Activated CD8-positive, alpha-beta memory T cell treated with anti-CD3 and anti-CD28 coated beads, Interleukin-2, amount 50 U/mL, for 4 hours (primary cell): ENCODE data around the gene PRKAR1B.
"Not testable (repeated sequence)": the region's sequence is repeated elsewhere in the genome, so short reads cannot be mapped to it uniquely, and the experiment has no call there.

Experiments used
- DNase-seq: peaks from one replicate; pipeline ENCODE4 v3.0.0-alpha.2; 2020

Gene PRKAR1B

DNA sequence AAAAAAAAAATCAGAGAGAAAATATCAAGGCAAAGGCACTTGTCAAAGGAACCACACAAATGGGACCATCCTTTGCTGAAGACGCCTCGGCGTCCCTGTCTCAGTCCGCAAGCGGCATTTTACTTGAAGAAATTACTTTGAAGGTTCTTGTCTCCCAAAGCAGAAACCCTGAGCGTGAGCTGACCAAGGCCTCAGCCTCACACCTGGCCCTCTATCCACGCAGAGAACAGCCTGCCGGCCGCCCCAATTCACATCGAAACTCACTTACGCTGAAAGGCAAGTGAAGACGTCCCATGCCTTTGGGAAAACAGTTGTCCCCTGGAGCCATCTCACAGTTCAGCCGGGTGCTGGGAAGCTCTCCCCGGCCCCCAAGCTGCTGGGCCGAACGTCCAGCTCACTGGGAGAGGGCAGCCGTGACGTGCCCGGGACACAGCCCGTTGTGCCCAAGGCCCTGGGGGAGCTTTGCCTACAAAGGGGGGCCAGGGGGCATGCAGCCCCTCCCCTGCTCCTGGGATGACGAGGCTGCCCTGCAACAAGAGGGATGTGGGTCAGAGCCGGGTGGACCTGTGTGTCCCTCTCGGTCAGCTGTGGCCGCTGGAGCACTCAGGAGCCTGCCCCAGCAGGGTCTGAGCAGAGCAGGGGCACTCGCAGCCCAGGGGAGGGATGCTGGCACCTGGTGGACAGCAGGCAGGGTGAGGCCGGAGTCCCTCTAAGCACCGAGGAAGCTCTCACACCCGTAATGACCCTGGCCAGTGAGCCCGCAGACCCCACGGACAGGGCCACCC, 157.8 kb downstream of the PRKAR1B start:
- no peak for DNase-seq

DNA sequence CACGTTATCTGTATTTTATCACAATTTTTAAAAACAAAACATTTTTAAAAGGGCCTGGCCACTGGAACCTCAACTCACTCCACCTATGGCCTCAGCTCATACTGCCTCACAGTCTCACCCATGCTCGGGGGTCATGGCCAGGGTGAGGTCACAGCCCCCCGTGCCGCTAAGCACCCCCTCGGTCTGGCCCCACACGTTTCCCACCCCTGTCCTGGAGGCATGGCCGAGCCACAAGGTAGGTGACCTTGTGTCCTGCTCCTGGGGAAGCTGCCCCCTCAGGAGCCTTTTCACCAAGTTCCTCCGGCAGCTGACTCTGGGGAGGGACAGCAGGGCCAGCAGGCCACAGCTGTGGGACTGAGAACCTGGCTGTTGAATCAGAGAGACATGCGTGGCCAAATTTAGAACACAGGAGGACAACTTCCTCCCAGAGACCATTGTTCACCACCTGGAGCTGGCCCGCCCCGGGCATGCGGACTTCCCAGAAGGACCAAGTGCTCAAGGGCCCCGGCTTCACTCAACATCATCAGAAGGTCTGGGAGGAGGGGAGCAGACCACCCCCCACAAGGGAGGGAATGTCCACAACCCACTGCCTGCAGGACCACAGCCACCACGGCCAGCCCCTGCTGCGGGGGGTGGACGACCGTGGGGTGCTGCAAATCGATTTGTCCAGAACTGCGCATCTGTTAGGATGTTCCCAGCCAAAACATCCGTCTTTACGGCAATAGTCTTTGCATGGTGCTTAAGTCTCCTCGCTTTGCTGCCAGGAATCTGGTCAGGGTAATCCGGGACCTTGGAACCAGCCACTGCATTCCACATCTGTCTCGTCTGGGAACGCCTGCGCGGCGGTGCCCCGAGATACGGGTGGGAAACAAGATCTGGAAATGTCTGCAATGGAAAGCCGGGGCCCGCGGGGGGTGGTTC, 158.8 kb downstream of the PRKAR1B start:
- DNase-seq = no peak

DNA sequence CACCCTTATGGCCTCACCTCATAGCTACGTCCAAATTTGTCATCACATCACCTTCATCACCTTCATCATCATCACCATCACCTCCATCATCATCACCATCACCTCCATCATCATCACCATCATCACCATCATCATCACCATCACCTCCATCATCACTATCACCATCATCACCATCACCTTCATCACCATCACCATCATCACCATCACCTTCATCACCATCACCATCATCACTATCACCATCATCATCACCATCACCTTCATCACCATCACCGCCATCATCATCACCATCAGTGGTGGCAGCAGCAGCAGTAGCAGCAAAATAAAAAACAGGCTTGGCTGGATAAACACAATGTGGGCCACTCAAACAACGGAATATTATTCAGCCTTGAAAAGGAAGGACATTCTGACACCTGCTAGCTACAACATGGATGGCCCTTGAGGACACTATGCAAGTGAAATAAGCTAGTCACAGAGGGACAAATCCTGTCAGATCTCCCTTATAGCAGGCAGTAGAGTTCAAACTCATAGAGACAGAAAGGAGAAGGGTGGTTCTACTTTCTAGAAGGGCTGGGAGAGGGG, 159.7 kb downstream of the PRKAR1B start:
- no peak for DNase-seq

DNA sequence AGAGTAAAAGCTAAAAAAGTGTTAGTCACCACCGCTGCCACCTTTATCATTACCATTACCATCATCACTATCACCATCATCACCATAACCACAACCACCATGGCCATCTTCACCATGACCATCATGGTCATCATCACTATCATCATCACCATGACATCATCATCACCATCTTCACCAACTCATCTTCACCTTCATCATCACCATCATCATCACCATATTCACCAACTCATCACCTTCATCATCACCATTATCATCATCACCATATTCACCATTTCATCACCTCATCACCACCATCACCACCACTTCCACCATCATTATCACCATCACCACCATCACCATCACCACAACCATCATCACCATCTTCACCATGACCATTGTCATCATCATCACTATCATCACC, 161.0 kb downstream of the PRKAR1B start:
- no peak for DNase-seq

DNA sequence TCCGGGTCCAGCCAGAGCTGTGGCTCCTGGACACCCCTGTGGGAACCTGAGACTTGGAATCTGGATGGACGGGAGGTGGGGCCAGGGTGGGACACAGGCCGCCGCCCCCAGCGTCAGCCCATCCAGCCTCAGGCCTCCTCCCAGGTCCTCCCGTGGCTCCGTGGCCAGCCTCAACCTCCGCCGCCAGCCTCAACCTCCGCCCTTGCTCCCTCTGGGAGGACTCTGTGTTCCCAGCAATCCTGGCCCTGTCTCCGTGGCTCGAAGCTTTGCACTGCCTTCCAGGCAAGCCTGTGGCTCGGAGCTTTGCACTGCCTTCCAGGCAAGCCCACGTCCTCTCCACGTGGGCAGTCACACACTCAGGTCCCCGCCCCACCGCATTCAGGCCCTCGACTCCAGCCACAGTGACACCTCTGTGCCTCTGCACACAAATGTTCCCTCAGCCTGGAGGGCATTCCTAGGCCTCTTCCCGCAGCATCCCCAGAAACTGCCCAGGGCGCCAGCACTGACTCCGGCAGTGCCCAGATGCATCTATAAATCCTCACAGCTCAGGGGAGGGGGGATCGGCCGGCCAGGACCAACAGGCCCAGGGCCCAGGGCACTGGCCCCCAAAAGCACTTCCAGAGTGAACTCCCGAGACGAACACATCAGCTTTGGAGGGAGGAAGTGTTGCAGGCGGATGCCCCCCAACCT, 162.8 kb downstream of the PRKAR1B start:
- DNase-seq = no peak

DNA sequence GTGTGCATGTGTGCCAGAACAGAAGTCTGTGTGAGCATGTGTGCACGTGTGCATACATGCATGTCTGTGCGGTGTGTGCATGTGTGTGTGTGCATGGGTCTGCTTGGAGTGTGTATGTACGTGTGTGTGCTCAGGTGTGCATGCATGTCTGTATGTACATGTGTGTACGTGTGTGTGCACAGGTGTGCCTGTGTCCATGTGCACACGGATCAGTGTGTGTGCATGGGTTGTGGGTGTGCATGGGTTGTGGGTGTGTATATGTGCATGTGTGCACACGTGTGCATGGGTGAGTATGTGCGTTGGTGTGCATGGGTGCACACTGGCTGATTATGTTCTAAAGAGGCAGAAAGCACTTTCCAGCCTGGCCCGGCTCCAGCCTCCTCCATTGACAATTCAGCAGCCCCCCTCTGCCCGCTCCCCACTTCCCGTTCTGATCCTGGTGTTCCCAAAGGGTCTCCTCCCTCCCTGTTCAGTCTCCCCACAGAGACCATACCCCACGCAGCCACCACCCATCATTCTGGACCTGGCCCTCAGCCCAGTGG, 163.4 kb downstream of the PRKAR1B start:
- DNase-seq = no peak

DNA sequence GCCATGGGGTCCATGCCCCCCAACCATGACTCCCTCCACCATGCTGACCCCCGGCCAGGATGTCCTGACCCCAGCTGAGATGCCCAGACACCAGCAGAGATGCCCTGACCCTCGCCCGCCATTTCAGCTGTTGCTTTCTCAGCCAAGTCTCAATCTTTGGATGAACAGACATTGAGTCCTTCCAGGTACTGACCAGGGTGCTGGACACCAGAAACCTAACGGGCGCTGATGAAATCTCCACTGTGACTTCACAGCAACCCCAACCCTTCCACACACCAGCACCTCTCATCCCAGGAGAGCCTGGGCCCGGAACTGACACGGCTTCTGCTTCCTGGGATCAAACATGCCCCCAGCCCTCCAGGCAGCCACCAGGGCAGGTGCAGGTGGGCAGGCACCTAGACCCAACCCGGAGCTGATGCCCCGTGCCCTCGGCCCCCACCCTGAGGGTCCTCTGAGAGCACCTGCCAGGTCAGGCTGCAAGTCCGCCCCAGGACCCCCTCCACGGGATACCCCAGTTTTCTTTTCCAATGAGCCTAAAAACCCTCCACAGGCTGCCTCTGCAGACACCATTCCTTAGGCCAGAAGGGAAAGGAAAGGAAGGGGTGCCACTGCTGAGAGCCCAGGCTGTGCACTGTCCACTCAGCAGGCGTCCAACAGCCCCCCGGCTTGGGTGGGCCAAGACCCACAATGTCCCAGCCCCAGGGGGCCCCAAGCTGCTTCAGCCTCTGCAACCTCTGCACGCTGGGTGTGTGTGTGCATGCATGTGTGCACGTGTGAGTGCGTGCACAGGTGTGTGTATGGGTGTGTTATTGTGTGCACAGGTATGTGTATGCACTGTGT, 164.1 kb downstream of the PRKAR1B start:
- DNase-seq = no peak

DNA sequence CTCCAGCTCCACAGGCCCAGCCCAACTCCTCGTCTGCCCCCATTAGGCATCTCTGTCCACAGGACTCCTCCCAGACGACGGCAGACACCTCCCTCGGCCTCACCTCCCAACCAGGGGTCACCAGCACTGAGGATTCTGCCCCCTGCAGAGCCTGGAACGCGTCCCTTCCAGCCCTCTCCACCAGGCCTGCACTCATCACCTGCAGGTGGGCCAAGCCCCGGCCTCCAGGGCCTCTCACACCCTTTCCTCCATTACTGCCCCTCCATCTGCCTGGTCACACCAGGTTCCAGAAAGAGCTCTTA, 164.8 kb downstream of the PRKAR1B start:
- DNase-seq = no peak

DNA sequence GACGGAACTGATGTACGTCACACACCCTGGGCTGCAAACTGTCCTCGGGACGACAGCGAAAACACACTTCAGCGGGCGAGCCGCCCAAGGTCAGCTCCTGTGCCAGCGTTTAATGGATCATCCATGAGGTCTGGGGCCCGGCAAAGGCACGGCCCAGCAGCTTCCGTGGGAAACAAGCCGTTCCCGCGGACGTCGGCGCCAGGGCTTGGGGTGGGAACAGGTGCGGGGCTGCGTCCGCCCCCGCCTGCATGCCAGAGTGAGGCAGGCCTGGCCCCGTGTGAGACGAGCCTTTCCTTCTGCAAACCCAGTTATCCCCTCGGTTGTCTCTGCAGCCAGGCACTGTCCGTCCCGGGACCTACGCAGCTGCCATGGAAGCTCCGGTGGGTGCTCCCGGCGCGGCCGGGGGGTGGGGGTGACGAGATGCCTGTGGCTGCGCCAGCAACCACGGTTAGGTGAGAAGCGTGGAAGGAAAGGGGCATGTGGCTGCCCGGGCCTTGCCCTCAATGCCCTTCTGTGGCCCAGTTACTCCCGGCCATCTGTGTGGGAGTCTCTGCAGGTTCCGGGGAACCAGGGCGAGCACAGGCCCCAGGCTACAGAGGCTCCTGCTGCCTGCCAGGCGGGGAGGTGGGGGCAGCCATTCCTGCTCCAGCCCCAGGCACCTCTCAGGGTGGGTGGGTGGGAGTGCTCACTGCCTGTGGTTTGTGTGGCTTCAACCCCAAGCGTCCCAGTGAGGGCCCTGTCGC, 165.3 kb downstream of the PRKAR1B start:
- no peak for DNase-seq

DNA sequence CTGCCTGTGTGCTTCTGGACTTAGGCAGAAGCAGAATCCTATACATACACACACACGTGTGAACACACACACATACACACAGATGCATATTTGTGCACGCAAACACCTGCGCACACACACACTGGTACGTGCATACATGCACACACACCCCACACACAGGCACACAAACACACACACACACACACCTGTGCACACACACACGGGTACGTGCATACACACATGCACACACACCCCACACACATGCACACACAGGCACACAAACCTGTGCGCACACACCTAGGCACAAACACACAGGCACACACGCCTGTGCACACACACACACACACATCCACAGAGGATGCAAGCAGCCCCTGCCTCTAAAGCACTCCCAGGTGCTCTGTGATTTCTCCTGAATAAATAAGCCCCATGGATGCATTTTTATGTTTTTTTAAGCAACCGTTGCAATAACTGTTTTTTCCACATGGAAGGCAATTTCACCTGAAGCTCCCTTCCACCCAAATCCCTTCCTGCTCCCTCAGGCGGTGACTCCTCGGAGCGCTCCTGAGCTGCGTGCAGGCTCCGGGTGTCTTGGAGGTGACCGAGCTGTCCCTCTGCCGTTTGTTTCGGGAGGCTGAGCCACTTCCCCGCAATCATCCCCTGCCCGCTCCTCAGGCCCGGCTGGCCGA, 166.0 kb downstream of the PRKAR1B start:
- DNase-seq = no peak

DNA sequence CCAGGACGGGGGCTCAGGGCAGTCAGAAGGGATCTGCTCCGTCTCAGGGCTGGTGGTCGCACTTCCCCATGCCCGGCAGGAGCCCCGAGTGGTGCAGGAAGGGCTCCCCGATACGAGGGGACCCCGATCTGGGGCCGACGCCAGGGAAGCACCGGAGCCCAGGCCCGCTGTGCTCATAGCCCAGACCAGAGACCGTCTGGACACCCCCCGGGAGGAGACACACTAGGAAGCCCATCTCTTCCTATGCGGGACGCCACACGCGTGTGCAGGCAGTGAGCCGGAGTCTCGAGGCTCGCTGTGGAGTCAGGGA, 167.7 kb downstream of the PRKAR1B start:
- DNase-seq = no peak

DNA sequence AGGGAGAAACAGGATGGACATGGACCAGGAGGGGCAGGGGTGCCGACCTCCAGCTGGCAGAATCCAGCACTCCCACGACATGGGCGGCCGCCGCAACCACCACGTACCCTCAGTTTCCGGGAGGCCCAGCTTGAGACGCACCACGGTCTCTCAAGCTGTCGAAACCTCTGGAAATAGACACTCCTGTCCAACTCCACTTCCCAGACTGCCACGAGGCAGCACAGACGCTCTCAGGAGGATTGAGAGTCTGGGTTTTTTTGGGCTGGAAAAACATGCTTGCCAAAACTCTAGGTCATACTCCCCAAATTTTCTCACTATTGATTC, 169.6 kb downstream of the PRKAR1B start:
- no peak for DNase-seq

DNA sequence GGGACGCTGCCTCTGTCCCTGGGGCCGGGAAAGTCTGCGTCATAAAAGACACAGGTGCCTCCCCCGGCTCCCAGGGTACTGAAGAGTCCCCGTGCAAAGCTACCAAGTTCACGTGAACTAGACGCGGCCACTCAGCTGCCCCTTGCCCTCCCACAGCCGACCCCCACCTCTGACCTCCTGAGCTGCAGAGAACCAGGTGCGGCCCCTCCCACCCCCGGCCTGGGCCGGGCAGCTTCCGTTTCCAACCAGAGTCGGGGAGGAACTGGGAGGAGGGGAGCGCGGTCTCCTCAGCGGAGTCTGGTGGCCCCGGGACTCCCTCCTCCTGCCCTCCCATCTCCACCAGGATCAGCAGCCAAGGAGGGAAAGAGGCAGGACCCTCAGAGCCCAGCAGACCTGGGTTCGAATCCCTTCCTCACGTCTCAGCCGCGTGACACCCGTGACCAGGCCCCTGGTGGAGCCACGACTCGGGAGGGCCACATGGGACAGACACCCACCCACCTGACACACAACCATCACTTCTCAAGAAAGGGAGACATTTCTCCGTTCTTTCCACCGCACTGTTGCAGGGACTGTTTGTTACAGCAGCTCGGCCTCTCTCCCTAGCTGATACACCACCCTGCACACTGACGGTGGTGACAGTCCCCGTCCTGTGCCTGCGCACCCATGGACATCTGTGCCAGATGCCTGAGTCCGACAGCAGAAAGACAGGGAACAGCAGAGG, 170.1 kb downstream of the PRKAR1B start:
- no peak for DNase-seq

DNA sequence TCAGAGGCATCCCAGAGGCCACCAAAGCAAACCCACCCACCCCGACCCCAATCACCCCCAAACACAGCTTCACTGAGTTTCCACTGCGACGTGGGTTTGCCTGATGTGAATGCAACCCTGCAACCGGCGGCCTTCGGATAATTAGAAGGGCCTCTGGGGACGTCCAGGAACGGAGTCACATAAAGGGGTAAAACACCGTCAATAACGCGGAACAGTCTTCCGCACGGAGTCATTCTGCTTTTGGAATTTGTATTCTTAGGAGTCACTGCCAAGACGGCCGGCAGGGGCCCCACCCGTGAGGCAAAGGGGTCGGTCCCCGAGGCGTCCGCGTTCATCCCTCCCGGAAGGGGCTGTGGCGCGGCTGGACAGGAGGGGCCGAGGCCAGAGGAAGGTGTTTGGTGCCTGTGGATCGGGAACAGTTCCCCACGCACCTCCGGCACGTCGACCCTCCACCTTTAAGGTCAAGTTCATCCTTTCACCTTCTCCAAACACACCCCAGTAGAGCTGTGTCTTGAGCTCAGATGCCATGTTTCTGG, 170.7 kb downstream of the PRKAR1B start:
- DNase-seq = no peak

DNA sequence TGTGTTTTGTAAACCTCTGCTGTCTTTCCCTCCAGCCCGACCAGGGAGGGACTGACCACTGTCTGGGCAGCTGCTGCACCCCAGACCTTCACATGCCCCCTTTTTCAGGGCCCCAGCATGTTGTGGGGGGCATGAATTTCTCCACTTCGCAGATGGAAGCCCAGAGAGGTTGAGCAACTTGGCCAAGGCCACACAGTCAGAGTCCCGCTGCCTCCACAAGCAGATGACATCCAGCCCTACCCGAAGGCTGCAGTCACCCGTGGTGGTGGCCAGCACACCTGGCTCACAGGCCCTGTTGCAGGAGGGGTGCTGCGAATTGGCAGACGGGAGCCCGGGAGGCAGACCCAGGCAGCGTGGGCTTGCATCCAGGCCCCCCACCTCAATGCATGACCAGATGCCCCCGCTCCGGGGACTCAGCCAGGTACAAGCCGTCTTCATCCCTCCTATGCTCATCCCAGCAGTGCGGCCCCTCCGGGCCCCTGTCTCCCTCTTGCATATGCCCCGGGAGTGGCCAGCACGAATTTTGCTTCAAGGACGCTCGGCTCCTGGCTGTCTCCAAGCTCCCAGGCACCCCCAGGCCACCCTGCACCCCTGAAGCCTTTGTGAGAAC, 171.4 kb downstream of the PRKAR1B start:
- DNase-seq = no peak

DNA sequence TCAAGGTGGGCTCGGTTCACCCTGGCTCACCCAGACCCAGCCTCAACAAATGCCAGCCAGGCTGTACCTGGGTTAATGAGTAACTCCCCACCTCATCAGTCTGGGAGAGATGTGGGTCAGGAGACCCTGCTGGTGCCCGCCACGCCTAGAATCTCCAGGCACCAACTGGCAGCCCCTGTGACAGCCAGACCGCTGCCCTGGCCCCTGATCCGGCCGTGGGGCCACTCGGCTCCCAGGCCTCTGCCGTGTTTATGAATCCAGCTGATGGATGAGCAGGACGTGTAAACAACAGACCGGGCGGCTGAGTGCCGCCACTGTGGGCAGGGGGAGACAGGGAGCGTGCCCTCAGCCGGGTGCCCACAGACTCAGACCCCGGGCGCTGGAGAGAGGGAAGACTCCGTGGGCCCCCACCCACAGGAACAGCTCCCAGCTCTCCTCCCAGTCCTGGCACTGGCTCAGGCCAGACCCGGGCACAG, 173.4 kb downstream of the PRKAR1B start:
- no peak for DNase-seq

DNA sequence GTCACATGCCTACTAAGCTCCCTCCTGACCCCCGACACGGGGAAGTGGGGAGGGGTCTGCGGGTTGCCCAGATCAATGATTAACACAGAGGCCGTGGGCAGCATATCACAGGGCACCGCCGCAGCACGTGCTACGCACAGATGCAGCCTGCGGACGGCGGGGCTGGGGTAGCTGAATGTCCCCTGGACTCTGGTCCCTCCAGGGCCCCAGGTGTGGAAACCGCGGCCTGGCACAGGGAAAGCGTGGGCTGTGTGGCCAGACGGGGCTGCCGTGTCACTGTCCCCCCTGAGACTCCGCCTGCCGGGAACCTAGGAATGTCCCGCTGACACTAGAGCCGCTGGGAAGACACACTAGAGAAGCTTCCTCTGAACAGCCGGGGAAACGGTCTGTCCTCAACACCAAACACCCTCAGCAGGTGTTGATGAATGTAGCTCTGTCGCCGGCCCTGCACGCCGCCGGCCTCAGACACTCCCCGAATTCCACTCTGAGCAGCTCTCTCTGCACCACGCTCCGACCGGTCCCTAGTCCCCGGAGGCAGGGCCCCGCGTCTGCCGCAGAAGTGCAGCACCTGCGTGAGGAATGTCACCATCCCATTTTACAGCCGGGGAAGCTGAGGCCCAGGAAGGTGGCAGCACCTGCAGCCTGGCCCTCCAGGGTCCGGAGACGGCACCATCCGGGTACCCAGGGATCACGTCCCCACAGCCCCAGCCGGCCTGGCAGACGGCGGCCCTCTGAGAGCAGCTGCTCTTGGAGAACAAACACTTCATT, 174.0 kb downstream of the PRKAR1B start:
- DNase-seq = no peak

DNA sequence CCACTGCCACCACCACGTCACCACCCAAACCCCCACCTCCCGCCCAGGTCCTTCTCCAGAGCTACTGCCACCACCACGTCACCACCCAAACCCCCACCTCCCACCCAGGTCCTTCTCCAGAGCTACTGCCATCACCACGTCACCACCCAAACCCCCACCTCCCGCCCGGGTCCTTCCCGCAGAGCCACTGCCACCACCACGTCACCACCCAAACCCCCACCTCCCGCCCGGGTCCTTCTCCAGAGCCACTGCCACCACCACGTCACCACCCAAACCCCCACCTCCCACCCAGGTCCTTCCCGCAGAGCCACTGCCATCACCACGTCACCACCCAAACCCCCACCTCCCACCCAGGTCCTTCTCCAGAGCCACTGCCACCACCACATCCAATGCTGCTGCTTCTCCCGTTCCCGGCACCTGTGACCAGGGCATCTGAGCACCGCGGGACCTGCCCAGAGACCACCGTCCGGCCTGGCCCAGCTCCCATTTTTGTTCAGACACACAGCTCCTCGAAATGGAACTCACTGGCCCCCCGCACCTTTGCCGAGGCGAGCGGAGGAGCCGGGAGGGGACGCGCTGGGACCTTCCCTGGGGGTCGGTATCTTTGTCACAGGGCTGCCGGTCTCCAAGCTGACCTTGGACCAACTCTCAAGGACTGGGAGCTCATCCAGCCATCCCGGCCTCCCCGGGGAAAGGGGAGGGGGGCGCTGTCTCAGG, 174.8 kb downstream of the PRKAR1B start:
- not testable (repeated sequence) for DNase-seq
